Right atrium auricular region (tissue), 2 donors: ENCODE results near the gene SCGB3A2. TPM values are rescaled to one million over a fixed set of nuclear protein-coding genes. Genes with fewer than 3 reads are reported as not detected.

Experiments
- DNase-seq: peaks from one replicate; pipeline ENCODE4 v3.0.0-alpha.2; 2019; ENCODE audit warnings: low spot score
- H3K27ac ChIP-seq, 2 donors: fragments of 200-600 bp; sonication (generic); 1 replicate in 1 of 2; 2 replicates in 1 of 2; pipeline ENCODE4 v1.5.1; 2016 to 2019
- H3K27me3 ChIP-seq, 2 donors: fragments of 200-600 bp; sonication (generic); one replicate each; pipeline versions ENCODE4 v1.5.1 to v1.6.0; 2017 to 2019
- H3K36me3 ChIP-seq: fragments of 200-600 bp; sonication (generic); one replicate; pipeline ENCODE4 v1.5.1; 2016
- H3K4me1 ChIP-seq, 2 donors: fragments of 200-600 bp; sonication (generic); one replicate each; pipeline versions ENCODE4 v1.5.1 to v1.6.0; 2017 to 2019
- H3K4me3 ChIP-seq, 2 donors: fragments of 200-600 bp; sonication (generic); 1 replicate in 1 of 2; 2 replicates in 1 of 2; pipeline ENCODE4 v1.5.1; 2017 to 2019; ENCODE audit warnings: mild to moderate bottlenecking in 1 of 2, moderate library complexity in 1 of 2
- H3K9me3 ChIP-seq, 2 donors: fragments of 200-600 bp; sonication (generic); one replicate each; pipeline ENCODE4 v1.5.1; 2019
- CTCF ChIP-seq, 2 donors: fragments of 200-600 bp; sonication (generic); IDR thresholded peaks; one replicate each; pipeline ENCODE4 v1.5.1; 2019; ENCODE audit warnings: antibody characterized with exemption in 2 of 2
- total RNA-seq, 2 donors: library from RNA; depleted of rRNA; stranded (reverse); fragments of >200 nt; gene quantifications; one replicate each; pipeline ENCODE4 v1.1.0, GENCODE V29; 2016

The SCGB3A2 gene
- total RNA-seq, 2 donors from 2014 or later = not detected

GRCh38 chr5:147857302-147858129 is 21.0 kb upstream of the SCGB3A2 start:
- Histone ChIP-seq H3K27ac (no peak overlapping the region), H3K4me3 (no peak overlapping the region), H3K36me3 (no peaks in the 10 kb centered on the region), H3K27me3 (no peaks in the 10 kb centered on the region), H3K9me3 (no peaks in the 10 kb centered on the region), H3K4me1 (no peaks in the 10 kb centered on the region)
- TF ChIP-seq CTCF (IDR thresholded peaks at IDR 0.05) = peak; percentile 70 to 92
- peak; percentile 89 for DNase-seq

GRCh38 chr5:147858565-147858964 is 19.9 kb upstream of the SCGB3A2 start:
- no peak for TF ChIP-seq CTCF (IDR thresholded peaks at IDR 0.05)
- Histone ChIP-seq H3K27me3 (no peaks in the 10 kb centered on the region), H3K36me3 (no peaks in the 10 kb centered on the region), H3K27ac (no peak overlapping the region), H3K4me3 (no peak overlapping the region), H3K4me1 (no peaks in the 10 kb centered on the region), H3K9me3 (no peaks in the 10 kb centered on the region)
- no peak for DNase-seq

- Histone ChIP-seq H3K4me1 (no peaks in the 10 kb centered on the region), H3K36me3 (no peaks in the 10 kb centered on the region), H3K27ac (no peak overlapping the region), H3K27me3 (no peaks in the 10 kb centered on the region), H3K4me3 (no peak overlapping the region), H3K9me3 (no peaks in the 10 kb centered on the region)
- no peak for TF ChIP-seq CTCF (IDR thresholded peaks at IDR 0.05)
- no peak for DNase-seq
Measured at GRCh38 chr5:147859962-147860640, 18.4 kb upstream of the SCGB3A2 start.

- DNase-seq = no peak
- no peak for TF ChIP-seq CTCF (IDR thresholded peaks at IDR 0.05)
- Histone ChIP-seq H3K4me3 (no peak overlapping the region), H3K4me1 (no peaks in the 10 kb centered on the region), H3K27ac (no peak overlapping the region), H3K27me3 (no peaks in the 10 kb centered on the region), H3K36me3 (no peaks in the 10 kb centered on the region), H3K9me3 (no peaks in the 10 kb centered on the region)
Measured at GRCh38 chr5:147860641-147861025, 17.9 kb upstream of the SCGB3A2 start.

- Histone ChIP-seq H3K27me3 (no peaks in the 10 kb centered on the region), H3K9me3 (no peaks in the 10 kb centered on the region), H3K27ac (no peak overlapping the region), H3K4me1 (no peaks in the 10 kb centered on the region), H3K36me3 (no peaks in the 10 kb centered on the region), H3K4me3 (no peak overlapping the region)
- TF ChIP-seq CTCF (IDR thresholded peaks at IDR 0.05) = no peak
- no peak for DNase-seq
Measured at GRCh38 chr5:147863454-147864158, 14.9 kb upstream of the SCGB3A2 start.
